Sigmoid colon (tissue), 7 donors: ENCODE data around the gene EGLN1. TPM values are rescaled to one million over a fixed set of nuclear protein-coding genes. Genes with fewer than 3 reads are reported as not detected.
A peak's percentile ranks its signal among the peaks of the same experiment; 100 is the strongest.

Experiments used
- DNase-seq: peaks from one replicate; pipeline ENCODE4 v3.0.0-alpha.2; 2019
- H3K27ac ChIP-seq, 4 donors: fragments of 200-600 bp; sonication (generic); one replicate each; pipeline ENCODE4 v1.5.1; 2016 to 2019; ENCODE audit warnings: mild to moderate bottlenecking in 1 of 4
- H3K27me3 ChIP-seq, 3 donors: fragments of 200-600 bp; sonication (generic); one replicate each; pipeline ENCODE4 v1.5.1; 2019; ENCODE audit warnings: mild to moderate bottlenecking in 1 of 3
- H3K36me3 ChIP-seq, 4 donors: fragments of 200-600 bp; sonication (generic); one replicate each; pipeline ENCODE4 v1.5.1; 2016 to 2019
- H3K4me1 ChIP-seq, 4 donors: fragments of 200-600 bp; sonication (generic); one replicate each; pipeline ENCODE4 v1.5.1; 2017 to 2019
- H3K4me3 ChIP-seq, 4 donors: fragments of 200-600 bp; sonication (generic); one replicate each; pipeline ENCODE4 v1.5.1; 2017 to 2019; ENCODE audit warnings: mild to moderate bottlenecking in 2 of 4, moderate library complexity in 1 of 4
- H3K9me3 ChIP-seq, 4 donors: fragments of 200-600 bp in 3 of 4; sonication (generic) in 3 of 4; one replicate each; pipeline versions ENCODE4 v1.5.1 to v1.6.1; 2013 to 2019
- EP300 ChIP-seq, 4 donors: sonication (generic); formaldehyde crosslinking; IDR thresholded peaks; one replicate each; pipeline ENCODE4 v1.6.1; 2017; ENCODE audit warnings: antibody characterized with exemption in 4 of 4
- POLR2A ChIP-seq, 2 donors: fragments of 450-650 bp; IDR thresholded peaks; one replicate each; pipeline ENCODE4 v1.6.1; 2016; ENCODE audit warnings: antibody characterized with exemption in 2 of 2, mild to moderate bottlenecking in 2 of 2, moderate library complexity in 2 of 2
- POLR2AphosphoS5 ChIP-seq, 4 donors: sonication (generic); formaldehyde crosslinking; IDR thresholded peaks; one replicate each; pipeline ENCODE4 v1.6.1; 2017; ENCODE audit warnings: antibody characterized with exemption in 4 of 4
- WGBS, 2 donors: extraction: QIAGEN DNeasy Blood & Tissue Kit; methylation state at CpG; one replicate each; pipeline ENCODE4 v1.1.7; 2013; 5-methylcytosine and 5-hydroxymethylcytosine counted together
- intact Hi-C: fragments of 100-400 bp; cut with DNase I; formaldehyde crosslinking; loops from one replicate; pipeline ENCODE4 v1.15.1; 2023
- polyA plus RNA-seq, 3 donors: library from polyadenylated mRNA; stranded (reverse); fragments of 200-250 nt; gene quantifications; one replicate each; pipeline ENCODE4 v1.2.3, GENCODE V29; 2013
- total RNA-seq, 4 donors: library from RNA; depleted of rRNA; stranded (reverse); fragments of >200 nt; gene quantifications; one replicate each; pipeline ENCODE4 v1.1.0, GENCODE V29; 2016
- TF ChIP-seq, protein P1 (sequence below), 4 experiments: fragments of 450-650 bp in 3 of 4; fragments of 200-600 bp in 1 of 4; IDR thresholded peaks; one replicate each; pipeline ENCODE4 v1.5.1; 2016 to 2019; ENCODE audit warnings: antibody characterized with exemption in 4 of 4, mild to moderate bottlenecking in 3 of 4, moderate library complexity in 2 of 4
- donor health status: healthy with polysubstance abuse.
- donor health status: Bipolar disorder and iron deficiency.
- donor health status: healthy.

EGLN1 gene
- total and polyA plus RNA-seq, 7 donors = 16.2 to 51.7 (median 37.8) TPM

GRCh38 chr1:231381729-231382128 lies 40.4 kb downstream of the EGLN1 start:
- 64 to 84% methylated on average over 2 of the region's 2 CpGs for WGBS, 2 donors
- intact Hi-C loops = loop anchor here (5.0 kb wide), 1 partner anchor 41 kb away; the partner anchor contains the start of gene EGLN1
- DNase-seq = no peak
- Histone ChIP-seq H3K27me3 (no peaks in the 10 kb centered on the region), H3K4me1 (peaks cover 0 to 88% (median 41%) of the 10 kb centered on the region in 4 donors), H3K27ac (no peak overlapping the region), H3K36me3 (no peaks in the 10 kb centered on the region), H3K9me3 (no peaks in the 10 kb centered on the region), H3K4me3 (no peak overlapping the region)
- no peak for TF ChIP-seq POLR2AphosphoS5 (IDR thresholded peaks at IDR 0.05)
- TF ChIP-seq, protein P1, sequence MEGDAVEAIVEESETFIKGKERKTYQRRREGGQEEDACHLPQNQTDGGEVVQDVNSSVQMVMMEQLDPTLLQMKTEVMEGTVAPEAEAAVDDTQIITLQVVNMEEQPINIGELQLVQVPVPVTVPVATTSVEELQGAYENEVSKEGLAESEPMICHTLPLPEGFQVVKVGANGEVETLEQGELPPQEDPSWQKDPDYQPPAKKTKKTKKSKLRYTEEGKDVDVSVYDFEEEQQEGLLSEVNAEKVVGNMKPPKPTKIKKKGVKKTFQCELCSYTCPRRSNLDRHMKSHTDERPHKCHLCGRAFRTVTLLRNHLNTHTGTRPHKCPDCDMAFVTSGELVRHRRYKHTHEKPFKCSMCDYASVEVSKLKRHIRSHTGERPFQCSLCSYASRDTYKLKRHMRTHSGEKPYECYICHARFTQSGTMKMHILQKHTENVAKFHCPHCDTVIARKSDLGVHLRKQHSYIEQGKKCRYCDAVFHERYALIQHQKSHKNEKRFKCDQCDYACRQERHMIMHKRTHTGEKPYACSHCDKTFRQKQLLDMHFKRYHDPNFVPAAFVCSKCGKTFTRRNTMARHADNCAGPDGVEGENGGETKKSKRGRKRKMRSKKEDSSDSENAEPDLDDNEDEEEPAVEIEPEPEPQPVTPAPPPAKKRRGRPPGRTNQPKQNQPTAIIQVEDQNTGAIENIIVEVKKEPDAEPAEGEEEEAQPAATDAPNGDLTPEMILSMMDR (IDR thresholded peaks at IDR 0.05) = no peak
- no peak for TF ChIP-seq EP300 (IDR thresholded peaks at IDR 0.05)
- no peak for TF ChIP-seq POLR2A (IDR thresholded peaks at IDR 0.05)

GRCh38 chr1:231376875-231377549 lies 45.1 kb downstream of the EGLN1 start:
- peaks cover 0 to 50% (median 24%) of the 10 kb centered on the region in 4 donors for H3K4me1 ChIP-seq
- intact Hi-C loops = no loop called here
- H3K36me3 ChIP-seq = no peaks in the 10 kb centered on the region
- peak overlapping the region in 1 of 4 donors; percentile 24 for H3K27ac ChIP-seq
- no peaks in the 10 kb centered on the region for H3K9me3 ChIP-seq
- WGBS, 2 donors = 77 to 82% methylated on average over 5 of the region's 5 CpGs
- H3K27me3 ChIP-seq = no peaks in the 10 kb centered on the region
- DNase-seq = no peak
- TF ChIP-seq, protein P1 (IDR thresholded peaks at IDR 0.05) = no peak
- TF ChIP-seq POLR2AphosphoS5 (IDR thresholded peaks at IDR 0.05) = no peak
- no peak for TF ChIP-seq POLR2A (IDR thresholded peaks at IDR 0.05)
- TF ChIP-seq EP300 (IDR thresholded peaks at IDR 0.05) = no peak
- no peak overlapping the region for H3K4me3 ChIP-seq

GRCh38 chr1:231376101-231376500 lies 46.0 kb downstream of the EGLN1 start:
- Histone ChIP-seq H3K27ac (no peak overlapping the region), H3K4me1 (peaks cover 0 to 43% (median 19%) of the 10 kb centered on the region in 4 donors), H3K27me3 (no peaks in the 10 kb centered on the region), H3K4me3 (no peak overlapping the region), H3K9me3 (no peaks in the 10 kb centered on the region), H3K36me3 (peaks cover 0 to 4% (median 0%) of the 10 kb centered on the region in 4 donors)
- TF ChIP-seq POLR2AphosphoS5 (IDR thresholded peaks at IDR 0.05) = no peak
- intact Hi-C loops = no loop called here
- 69 to 77% methylated on average over 4 of the region's 4 CpGs for WGBS, 2 donors
- DNase-seq = no peak

GRCh38 chr1:231374394-231374793 lies 47.7 kb downstream of the EGLN1 start:
- TF ChIP-seq, protein P1 (IDR thresholded peaks at IDR 0.05) = no peak
- TF ChIP-seq EP300 (IDR thresholded peaks at IDR 0.05) (no peak), POLR2AphosphoS5 (IDR thresholded peaks at IDR 0.05) (no peak), POLR2A (IDR thresholded peaks at IDR 0.05) (no peak)
- intact Hi-C loops = no loop called here
- H3K4me1 ChIP-seq = peaks cover 0 to 32% (median 19%) of the 10 kb centered on the region in 4 donors
- H3K4me3 ChIP-seq = no peak overlapping the region
- DNase-seq = no peak
- 91 to 93% methylated on average over 4 of the region's 4 CpGs for WGBS, 2 donors
- no peak overlapping the region for H3K27ac ChIP-seq
- no peaks in the 10 kb centered on the region for H3K27me3 ChIP-seq
- H3K36me3 ChIP-seq = peaks cover 0 to 8% (median 0%) of the 10 kb centered on the region in 4 donors
- H3K9me3 ChIP-seq = no peaks in the 10 kb centered on the region

DNA sequence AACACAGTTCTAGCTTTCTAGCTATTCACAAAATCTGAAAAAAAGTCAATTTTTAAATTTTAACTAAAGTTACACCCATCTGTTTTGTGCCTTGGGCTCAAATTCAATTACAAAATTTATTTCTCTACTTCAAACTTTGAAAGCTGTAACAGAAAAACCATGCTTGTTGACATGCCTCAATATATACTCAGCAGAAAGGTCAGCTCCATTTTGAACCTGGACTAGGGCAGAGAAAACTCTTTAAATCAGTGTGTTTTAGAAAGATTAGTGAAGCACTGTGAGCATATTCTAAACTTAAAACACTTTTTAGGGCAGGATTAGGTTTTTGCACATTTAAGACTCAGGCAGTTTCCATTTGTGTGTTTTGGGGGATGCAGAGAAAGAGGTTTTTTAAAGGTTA lies 49.6 kb downstream of the EGLN1 start:
- H3K36me3 ChIP-seq = peaks cover 0 to 19% (median 0%) of the 10 kb centered on the region in 4 donors
- no peaks in the 10 kb centered on the region for H3K27me3 ChIP-seq
- no peak overlapping the region for H3K27ac ChIP-seq
- peaks cover 0 to 19% (median 14%) of the 10 kb centered on the region in 4 donors for H3K4me1 ChIP-seq
- TF ChIP-seq POLR2AphosphoS5 (IDR thresholded peaks at IDR 0.05) (no peak), POLR2A (IDR thresholded peaks at IDR 0.05) (no peak), EP300 (IDR thresholded peaks at IDR 0.05) (no peak)
- TF ChIP-seq, protein P1 (IDR thresholded peaks at IDR 0.05) = no peak
- H3K4me3 ChIP-seq = no peak overlapping the region
- intact Hi-C loops = no loop called here
- no peaks in the 10 kb centered on the region for H3K9me3 ChIP-seq
- DNase-seq = no peak
